Left renal cortex interstitium (tissue), 4 donors: ENCODE measurements around the gene CENPU. TPM values are rescaled to one million over a fixed set of nuclear protein-coding genes. Genes with fewer than 3 reads are reported as not detected.

ENCODE experiments used
- DNase-seq, 4 donors: peaks; one replicate each; pipeline ENCODE4 v3.0.0-alpha.2; 2013; ENCODE audit warnings: low read depth in 4 of 4, low spot score in 2 of 4, missing footprints in 1 of 4
- polyA plus RNA-seq, 4 donors: library from polyadenylated mRNA; unstranded; fragments of 120-200 nt; gene quantifications; one replicate each; pipeline ENCODE4 v1.2.1, GENCODE V29; 2013; ENCODE audit not compliant: insufficient read length in 4 of 4

The CENPU gene
- polyA plus RNA-seq, 4 donors: 36.2 to 61.4 (median 40.7) TPM

DNA sequence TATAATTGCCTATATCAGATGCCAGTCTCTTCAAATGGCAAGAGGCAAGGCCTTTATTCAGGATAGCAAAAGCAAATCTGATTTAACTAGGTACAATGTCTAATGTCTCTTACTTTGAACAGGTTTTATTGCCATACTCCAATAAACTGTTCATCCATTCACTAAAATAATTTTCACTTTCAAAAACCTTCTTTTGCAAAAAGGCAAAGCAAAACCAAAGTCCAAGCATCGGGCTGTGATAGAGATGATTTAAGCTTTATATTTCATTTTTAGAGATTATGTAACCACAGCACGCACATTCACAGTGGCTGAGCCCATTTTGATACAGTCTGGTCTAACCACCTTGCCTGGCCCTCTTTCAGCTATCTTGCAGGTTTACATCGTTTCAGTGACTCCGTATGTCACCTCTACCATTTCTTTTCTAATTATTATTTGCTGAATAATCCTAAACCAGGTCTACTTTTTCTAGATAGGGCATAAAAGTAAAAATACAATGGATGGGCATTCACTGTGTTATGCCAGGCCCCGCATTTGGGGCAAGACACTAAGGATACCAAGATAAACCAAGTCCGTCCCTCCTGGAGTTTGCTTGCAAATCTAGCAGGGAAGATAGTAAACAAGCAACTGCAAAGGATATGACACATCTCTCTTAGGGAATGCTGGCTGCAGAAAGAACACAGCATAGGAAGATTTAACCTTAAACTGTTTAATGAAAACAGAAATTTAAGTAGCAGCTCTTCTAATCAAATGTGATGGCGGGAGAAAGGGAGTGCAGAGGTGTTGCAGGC is 86.4 kb downstream of the CENPU start:
- DNase-seq: no peak

DNA sequence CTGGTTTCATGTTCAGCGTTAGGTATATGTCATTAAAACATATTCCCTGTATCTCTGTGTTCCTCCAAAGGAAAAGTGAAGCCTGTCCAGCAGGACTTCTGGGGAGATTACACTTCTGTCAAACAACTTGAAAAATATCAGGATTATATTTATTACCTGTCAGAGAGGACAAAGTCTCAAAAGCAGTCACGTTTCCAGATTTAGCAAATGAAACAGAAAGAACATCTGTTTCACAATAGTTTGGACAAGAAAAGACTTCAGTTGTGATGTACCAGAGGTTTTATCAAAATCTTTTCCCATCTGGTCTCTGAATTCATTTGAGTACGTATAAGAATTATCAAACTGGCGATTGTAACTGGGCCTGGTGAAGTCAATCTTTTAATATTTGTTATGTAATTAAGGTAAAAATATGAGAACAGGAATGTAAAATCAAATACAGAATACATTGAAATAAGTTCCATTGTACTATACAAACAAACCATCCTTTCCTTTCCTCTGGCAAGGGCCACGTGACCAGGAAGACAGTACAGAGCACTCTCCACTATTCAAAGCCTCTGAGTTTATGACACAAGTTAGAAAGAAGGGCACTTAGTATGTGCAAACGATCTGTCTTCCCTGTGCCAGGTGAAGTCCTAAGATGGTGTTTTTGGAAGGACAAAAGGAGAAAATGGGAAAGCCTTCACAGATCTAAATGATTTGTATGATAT is 87.8 kb downstream of the CENPU start:
- no peak for DNase-seq

DNA sequence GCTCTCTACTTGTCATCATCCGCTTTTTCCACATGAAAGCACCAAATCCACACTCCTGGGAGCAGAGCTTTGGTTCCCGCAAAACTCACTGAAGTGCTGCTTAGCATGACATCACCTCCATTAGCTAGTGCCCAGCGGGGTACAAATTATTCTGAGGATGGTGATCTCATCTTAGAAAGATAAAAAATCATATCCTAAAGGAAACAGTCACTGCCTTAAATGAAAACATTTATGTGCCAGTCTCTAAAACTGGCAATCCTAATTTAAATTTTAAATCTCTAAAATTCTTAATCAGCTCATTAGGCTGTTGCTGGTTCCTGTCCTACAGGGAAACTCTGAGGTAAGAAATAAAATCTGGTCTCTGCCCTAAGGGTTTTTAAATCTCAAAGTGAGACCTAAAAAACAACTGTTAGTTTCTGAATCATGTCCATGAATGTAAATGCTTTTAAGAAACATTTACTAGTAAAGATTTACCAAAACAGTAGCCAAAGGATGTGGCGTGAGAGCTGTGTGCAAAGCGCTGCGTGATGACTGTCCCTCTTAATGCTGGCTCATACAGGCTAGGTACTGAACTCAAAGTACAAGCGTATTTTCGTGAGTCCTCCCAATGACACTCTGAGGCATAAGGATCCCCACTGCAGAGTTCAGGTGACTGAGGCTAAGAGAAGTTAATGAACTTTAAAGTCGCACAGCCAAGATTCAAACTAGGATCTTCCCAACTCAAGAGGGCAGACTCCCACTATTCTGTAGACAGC is 89.2 kb downstream of the CENPU start:
- no peak for DNase-seq

Other genes with a start within 250 kb of the CENPU start
- gene CASP3, start 84.6 kb downstream of the CENPU start, polyA plus RNA-seq: 10 to 100 TPM; 29.5 to 38.0 (median 32.7) TPM
- 10 to 100 TPM; 24.2 to 42.6 (median 35.1) TPM for gene PRIMPOL, start 84.4 kb downstream of the CENPU start, polyA plus RNA-seq
- 10 to 100 TPM; 46.7 to 77.5 (median 56.3) TPM for gene ACSL1, start 91.9 kb upstream of the CENPU start, polyA plus RNA-seq